ENCODE data around the gene OXCT1.
A peak's percentile ranks its signal among the peaks of the same experiment; 100 is the strongest.
"Not testable (repeated sequence)": the region's sequence is repeated elsewhere in the genome, so short reads cannot be mapped to it uniquely, and the experiment has no call there.

The OXCT1 gene

DNA sequence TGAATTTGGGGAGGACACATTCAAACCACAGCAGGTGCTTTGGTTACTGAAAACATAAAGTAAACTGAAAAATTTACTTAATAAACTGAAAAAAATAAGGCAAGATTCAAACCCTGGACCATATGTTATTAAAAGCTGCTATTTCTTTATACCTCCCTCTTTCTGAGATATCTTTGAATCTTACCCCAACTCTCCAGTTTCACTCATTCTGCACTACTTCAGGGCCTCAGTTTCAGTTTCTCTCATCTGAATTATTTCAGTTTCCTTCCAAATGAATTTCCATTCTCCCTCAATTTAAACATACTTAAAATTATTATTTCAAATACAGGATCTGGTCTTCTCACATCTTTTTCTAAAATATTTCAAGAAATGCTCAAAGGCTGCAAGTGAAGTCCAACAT, 4.9 kb upstream of the OXCT1 start:
- DNase-seq (ENCODE audit: extremely low spot score, insufficient read length, low read depth): no peak
- peak; percentile 73 for FAIRE-seq

DNA sequence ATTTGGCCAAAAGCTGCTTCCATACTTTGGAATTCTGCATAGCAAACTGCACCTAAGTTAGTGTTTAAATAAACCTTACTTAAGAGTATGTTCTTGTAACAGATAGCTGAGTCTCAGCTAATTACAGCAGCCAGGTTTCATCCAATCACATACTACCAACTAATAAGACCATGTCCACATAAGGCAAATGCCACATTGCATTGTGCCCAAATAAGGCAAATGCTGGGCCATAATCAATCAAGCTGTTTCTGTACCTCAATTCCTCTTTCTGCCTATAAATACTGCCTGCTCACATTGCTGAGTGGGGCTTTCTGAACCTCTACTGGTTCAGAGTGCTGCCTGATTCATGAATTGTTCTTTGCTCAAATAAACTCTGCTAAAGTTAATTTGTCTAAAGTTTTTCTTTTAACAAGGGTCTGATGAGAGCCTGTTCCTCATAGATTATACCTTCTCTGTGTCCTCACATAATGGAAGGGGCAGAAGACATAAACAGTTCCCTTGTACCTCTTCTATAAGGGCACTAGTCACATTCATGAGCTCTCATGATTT, 4.4 kb upstream of the OXCT1 start:
- DNase-seq (ENCODE audit: extremely low spot score, insufficient read length, low read depth) (no peak), FAIRE-seq (peak; percentile 66)

DNA sequence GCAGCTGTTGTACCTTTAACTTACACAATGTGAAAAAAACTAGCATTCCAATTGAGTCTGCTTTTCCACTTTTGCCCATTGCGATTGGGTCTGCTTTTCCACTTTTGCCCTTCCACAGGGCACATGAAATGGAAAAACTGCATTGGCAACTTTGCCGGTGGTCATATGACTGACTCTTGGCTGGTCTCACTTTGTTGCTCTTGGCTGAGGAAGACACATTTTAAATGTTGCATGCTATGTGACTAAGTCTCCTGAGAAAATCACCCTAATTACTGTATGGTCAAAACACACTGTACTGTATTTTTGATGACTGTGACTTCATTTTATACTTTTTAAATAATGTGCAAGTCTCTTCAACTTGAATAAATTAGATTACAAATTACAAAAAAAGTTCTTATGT, 1.6 kb upstream of the OXCT1 start:
- DNase-seq (ENCODE audit: extremely low spot score, insufficient read length, low read depth) (no peak), FAIRE-seq (no peak)

DNA sequence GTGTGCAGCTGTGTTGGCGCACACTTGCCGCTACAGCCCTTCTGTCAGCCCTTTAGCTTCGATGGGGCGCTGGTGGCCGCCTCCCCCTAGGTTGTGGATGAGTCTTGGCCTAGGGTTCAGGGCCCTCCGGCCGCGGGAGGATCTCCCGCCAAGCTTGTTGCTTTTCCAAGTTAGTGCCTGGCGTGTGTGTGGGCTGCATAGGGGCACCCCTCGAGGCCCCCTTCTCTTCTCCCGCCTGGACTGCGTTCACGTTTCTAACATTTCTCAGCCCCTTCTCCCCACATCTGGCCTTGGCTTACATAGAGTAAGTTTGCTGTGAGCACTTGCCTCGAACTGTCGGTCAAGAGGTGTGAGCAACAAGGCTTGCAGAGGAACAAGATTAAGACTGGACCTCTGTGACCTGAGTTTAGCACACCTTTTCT, 413 bp upstream of the OXCT1 start:
- DNase-seq (ENCODE audit: extremely low spot score, insufficient read length, low read depth): no peak
- FAIRE-seq: no peak

DNA sequence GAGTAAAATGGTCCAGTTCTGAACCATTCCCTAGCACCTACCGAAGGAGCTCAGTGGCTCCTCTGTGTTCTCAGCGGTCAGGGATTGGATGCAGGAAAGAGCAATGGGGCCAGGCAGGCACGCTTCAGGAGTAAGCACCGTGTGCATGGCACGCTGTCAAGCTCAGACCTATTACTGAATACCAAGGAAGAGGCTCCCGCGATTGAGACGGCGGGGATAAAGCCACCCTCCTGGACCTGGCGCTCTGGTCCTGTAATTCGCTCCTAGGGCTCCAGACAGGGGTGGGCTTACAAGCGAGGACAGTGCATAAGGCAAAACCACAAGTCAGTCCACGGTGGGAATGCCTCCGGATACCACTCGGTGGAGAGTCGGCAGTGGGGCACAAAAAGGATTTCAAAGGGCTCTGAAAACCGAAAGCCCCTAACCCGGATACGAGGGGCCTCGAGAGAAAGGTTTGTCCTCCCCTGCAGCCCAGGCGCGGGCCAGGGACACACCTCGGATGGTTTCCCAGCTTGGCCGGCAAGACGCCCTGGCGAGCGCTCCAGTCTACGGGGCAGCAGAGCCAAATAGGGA, 988 bp downstream of the OXCT1 start:
- FAIRE-seq (no peak), DNase-seq (ENCODE audit: extremely low spot score, insufficient read length, low read depth) (no peak)

DNA sequence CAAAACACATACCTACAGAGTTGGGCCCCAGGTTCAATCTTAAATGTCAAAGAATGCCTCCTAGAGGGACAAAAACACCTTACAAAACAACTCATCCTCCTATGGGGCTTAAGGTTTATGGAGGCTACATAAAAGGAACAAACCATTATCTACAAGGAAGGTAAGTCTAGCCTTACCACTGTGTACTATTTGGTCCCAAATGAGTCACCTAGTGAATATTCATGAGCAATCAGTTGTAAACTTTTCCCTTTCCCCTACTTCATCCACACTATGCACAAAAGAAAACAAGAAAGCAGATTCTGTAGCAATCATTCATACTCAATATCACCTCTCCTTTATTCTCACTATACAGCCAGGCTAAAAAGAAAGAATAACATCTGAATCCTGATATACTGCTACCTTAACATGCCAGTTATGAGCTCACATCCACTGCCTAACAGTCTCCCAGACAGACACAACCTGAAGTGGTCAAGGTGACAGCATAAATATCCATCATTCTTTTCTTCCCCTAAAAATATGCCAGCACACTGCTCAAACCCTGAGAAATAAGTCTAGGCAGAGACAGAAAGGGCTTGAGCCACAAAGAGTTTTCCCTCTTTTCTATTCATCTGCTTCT, 6.2 kb downstream of the OXCT1 start:
- DNase-seq (ENCODE audit: extremely low spot score, insufficient read length, low read depth) (no peak), FAIRE-seq (peak; percentile 42)

DNA sequence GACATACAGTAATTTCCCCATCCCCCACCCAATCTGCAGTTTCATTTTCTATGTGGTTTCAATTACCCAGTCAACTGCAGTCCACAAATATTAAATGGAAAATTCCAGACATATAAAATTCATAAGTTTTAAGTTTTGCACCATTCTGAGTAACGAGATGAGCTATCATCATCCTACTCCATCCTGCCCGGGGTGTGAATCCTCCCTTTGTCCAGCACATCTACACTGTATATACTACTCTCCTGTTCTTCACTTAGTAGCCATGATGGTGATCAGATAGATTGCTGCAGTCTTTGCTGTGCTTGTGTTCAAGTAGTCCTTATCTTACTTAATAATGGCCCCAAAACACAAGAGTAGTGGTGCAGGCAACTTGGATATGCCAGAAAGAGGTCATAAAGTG, 11.3 kb downstream of the OXCT1 start:
- FAIRE-seq: no peak

DNA sequence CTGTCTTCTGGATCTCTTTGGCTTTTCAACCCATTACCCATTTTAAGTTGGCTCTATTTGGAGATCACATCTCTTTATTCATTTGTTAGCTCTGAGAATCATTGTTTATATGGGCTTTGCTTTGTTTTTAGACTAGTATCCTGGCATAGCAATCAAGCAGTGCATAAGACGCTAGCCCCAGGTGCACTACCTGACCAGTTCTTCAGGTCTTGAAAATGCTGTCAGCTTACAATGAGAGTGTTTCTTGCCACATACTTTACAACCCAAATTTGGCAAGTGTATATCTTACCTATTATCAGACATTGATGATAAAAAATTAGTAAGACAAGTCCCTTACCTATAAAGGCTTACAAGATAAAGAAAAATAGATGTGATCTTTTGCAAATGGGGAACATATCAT, 12.2 kb downstream of the OXCT1 start:
- no peak for DNase-seq (ENCODE audit: extremely low spot score, insufficient read length, low read depth)
- FAIRE-seq: no peak

More for the DNA sequence above, 11.3 kb downstream of the OXCT1 start:
- DNase-seq (ENCODE audit: extremely low spot score, insufficient read length, low read depth): no peak

DNA sequence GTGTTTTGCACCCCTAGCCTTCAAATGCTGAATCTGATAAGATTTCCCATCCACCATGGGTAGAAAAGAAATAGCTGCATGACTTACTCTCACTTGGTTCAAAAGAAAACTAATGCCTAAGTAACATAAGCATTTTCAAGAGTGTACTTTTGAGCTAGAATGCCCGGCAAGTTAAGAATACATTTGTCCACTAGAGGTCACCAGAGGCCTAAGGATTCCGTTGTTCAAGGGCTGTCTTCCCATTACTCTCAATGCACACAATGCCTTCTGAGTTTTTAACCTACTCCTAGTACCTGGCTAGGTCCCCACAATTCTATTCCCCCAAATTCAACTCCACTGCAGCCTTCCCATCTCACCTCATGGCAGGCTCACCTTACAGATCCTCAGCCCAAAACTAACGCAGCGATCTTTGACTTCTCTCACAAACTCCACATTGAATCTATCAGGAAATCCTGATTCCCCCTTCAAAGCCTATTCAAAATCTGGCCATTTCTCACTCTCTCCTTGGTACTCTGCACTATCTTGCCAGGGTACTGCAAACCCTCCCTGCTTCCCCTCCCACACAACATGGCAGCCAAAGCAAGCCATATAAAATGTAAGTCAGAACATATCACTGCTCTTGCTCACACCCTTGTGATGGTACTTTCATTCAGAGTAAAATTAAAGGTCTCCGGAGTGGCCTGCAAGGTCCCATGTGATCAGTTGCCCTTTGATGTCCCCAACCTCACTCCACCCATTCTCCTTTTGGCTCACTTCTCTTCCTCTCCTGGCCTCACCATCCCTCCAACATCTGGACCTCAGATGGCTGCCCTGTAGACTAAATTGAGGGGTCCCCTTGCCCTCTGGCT, 13.4 kb downstream of the OXCT1 start:
- DNase-seq (ENCODE audit: extremely low spot score, insufficient read length, low read depth) (no peak), FAIRE-seq (peak; percentile 92)

DNA sequence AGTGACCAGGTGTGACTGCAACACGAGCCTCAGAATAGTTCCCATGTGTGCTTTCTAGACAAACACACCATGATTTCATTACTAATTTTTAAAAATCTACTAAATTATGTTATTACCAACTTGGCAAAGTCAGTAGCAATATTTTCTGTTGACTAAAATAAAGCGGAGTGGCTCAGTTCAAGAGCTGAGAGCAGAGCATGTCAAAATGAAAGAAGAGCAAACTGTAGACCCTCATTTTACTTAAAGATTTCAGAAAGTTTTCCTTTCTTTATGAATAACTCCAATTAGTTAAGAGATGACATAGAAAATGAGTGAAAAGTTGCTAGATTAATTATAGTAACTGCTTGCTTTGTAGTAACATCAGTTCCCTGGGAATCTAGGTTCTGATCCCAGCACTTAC, 17.9 kb downstream of the OXCT1 start:
- DNase-seq (ENCODE audit: extremely low spot score, insufficient read length, low read depth) (no peak), FAIRE-seq (no peak)

DNA sequence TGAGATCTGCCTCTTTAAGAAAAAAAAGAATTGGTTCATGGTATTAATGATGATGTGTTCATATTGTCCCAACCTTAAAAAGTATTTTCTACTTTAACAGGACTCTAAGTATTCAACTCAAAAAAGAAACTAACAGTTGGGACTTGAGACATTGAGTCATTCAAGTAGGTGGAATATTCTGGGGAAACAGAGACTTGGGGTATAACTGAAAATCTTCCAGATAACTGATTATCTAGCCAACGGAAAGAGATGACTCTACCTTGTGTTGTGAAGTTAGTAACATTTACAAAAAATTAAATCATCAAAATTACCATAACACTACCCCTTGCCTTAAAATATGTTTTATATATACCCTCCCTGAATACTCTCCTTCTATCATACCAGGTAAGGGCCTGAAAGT, 19.1 kb downstream of the OXCT1 start:
- FAIRE-seq (no peak), DNase-seq (ENCODE audit: extremely low spot score, insufficient read length, low read depth) (no peak)

DNA sequence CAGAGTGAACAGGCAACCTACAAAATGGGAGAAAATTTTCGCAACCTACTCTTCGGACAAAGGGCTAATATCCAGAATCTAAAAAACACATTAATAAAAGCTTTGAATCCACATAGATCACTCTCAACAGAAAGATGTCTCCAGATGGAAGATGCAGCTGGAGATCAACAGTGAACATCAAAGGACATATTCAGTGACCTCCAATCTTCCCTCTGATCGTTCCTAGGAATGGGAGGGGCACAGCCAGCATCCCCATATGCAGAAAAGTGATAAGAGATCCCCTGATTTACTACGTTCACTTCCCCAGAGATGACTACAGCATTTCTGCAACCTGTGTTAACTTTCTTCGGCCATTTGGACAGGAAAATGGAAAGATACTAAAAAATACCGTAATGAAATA, 21.2 kb downstream of the OXCT1 start:
- no peak for DNase-seq (ENCODE audit: extremely low spot score, insufficient read length, low read depth)
- FAIRE-seq: no peak

DNA sequence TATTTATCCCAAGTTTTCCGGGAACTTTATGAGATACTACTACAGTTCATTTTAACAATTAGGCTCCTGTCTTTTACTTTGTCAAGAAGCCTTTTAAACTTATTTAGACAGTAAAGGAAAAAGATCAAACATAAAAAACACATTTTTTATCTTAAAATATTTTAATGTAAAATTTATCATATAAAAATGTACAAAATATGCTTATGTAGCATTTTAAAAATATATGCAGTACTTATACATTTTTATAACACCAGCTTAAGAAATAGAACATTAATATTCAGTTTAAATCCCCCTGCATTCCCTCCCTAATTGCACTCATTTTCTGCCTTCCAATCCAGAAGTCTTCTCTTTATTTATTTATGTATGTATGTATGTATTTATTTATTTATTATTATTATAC, 24.5 kb downstream of the OXCT1 start:
- not testable (repeated sequence) for FAIRE-seq; DNase-seq (ENCODE audit: extremely low spot score, insufficient read length, low read depth)

DNA sequence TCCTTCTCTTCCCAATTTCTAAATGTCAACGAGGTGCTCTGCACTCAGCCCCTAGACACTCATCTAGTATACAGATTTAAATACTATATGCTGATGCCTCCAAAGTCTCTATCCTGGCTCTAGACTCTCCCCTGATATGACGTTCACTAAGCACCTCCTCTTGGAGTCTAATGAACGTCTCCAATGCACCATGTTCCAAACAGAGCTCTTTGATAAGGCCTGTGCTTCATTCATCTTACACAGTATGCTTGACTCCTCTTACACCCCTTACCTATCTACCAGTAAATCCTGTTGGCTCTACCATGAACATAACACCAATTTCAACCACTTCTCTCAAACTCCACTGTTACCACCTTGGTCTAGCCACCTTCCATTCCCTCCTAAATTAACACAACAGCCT, 25.7 kb downstream of the OXCT1 start:
- DNase-seq (ENCODE audit: extremely low spot score, insufficient read length, low read depth) (no peak), FAIRE-seq (no peak)

DNA sequence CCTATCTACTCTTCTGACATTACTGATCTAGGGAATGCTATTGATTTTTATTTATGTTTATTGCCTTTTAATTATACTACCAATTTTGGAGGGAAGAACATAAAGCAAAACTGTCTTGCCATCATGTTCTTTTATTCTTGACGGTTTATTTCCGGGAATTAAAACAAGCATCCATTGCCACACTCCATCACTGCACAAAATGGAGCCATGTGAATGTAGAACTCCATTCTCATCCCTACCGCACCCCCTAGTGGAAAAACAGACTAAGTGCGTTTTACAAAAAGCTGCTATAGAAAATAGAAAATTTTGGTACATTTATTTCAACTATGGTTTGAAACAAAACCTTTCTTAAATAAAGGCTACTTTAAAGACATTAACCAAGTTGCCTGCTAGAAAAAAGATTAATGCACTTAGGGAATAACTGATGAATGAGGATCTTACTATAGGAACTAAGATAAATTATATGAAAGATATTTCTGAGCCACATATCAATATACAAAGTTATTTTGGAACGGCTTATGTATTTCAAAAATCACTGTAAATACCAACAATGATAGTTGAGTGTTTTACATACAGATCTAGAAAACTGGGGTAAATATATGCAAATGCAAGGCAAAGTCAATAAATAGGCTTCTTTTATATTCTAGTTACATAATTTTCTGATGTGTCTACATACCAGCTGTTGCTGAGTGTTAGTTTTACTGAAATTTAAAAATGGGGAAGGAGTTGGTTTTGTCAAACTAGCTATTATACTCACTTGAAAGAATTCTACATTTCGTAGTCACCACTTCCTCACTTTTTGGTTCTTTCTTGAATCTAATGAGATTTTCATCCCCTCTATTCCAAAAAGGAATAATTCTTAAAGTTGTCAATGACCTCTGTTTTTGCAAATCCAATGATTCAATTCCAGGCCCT, 26.5 kb downstream of the OXCT1 start:
- DNase-seq (ENCODE audit: extremely low spot score, insufficient read length, low read depth) (no peak), FAIRE-seq (peak; percentile 84)

DNA sequence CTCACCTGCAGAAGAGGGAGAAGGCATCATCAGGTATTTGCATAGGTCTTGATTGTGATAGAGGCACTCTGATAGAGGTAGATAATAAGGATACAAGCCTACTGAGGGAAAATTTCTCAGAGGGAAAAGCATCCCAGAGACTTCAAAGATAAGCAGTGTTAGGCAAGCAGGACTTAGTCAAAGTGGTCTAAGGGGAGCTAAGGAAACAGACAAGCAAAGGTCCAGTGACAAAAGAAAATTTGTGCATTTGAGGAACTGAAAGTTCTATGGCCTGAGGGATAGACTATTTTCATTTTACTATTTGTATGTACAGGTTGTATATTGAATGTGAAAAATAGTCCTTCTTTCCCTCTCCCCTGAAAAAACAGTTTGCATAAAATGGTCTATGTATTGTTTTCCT, 27.4 kb downstream of the OXCT1 start:
- FAIRE-seq (peak; percentile 89), DNase-seq (ENCODE audit: extremely low spot score, insufficient read length, low read depth) (no peak)

DNA sequence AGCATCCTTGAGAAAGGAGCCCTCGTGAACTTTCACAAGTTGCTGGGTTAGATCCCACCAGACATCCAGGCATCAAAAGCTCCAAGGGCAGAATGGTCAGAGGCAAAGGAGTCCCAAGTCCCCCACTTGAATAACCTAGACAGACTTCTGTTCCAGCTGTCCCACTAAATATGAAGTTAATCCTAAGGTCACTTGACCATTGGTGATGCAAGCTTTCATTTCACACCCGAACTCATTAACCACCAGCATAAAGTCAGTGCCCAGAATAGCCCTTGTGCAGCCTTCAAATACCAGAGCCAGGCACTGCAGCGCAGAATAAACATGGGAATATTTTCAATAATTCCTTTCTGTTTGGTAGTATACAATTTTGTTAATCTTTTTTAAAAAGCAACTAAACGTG, 28.9 kb downstream of the OXCT1 start:
- DNase-seq (ENCODE audit: extremely low spot score, insufficient read length, low read depth) (no peak), FAIRE-seq (peak; percentile 56)

DNA sequence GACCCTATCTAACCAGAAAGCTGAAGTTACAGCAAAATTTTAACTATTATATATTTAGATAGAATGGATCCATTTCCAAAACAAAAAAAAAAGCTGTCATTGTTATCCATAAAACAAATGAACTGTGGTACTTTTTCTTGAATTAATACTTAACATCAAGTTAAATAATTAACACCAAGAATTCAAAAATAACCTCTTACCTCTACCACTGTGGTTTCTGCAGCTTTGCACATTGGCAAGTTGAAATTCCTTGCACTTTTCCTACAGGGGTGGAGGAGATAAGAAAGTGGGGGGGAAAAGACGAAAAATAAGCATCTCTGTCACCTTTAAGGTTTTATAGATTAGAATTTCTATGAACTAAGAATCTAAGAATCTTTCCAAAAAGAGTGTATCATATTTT, 30.0 kb downstream of the OXCT1 start:
- no peak for DNase-seq (ENCODE audit: extremely low spot score, insufficient read length, low read depth)
- FAIRE-seq: peak; percentile 74

DNA sequence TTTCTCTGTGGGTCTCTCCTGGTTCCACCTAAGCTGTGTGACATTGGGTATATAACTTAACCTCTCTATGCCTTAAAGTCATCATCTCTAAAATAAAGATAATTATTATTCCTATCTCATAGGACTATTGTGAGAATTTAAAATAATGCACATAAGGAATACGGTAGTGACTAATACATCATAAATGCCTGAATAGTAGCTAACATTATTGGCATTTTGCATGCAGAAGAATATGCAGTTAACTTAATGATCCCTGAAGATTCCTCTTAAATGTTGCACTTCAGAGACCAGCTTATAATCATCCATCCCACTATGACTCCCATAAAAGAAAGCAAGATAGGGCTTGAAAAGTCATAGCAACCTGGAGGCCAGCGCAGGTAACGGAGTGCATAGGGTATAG, 32.4 kb downstream of the OXCT1 start:
- no peak for FAIRE-seq

DNA sequence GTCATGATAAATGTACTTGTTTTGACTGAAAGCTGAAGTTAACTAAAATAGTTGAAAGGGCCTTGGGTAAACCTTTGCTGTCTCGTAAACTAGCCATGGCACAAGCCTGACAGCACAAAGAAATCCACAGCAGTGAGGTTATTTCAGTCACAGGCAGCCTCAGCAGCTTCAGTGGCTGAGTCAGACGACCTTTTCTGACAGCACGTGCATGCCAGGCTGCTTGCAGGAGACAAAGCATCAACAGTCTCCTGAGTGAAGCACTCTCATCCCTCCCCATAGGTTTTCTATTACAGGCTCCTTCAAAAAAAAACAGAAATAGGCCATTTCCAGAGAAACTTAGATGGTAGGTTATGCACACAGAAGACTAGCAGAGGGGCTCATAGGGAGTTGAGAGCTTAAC, 34.6 kb downstream of the OXCT1 start:
- no peak for FAIRE-seq
- no peak for DNase-seq (ENCODE audit: extremely low spot score, insufficient read length, low read depth)

More for the DNA sequence above, 32.4 kb downstream of the OXCT1 start:
- DNase-seq (ENCODE audit: extremely low spot score, insufficient read length, low read depth): no peak

Measured in GM18507 (cell line).